ENCODE measurements around the gene RNF168. TPM values are rescaled to one million over a fixed set of nuclear protein-coding genes. Genes with fewer than 3 reads are reported as not detected.
A peak's percentile ranks its signal among the peaks of the same experiment; 100 is the strongest.

RNF168 gene
- total and polyA plus RNA-seq, 12 donors, result 6.4 to 32.8 (median 20.4) TPM

DNA sequence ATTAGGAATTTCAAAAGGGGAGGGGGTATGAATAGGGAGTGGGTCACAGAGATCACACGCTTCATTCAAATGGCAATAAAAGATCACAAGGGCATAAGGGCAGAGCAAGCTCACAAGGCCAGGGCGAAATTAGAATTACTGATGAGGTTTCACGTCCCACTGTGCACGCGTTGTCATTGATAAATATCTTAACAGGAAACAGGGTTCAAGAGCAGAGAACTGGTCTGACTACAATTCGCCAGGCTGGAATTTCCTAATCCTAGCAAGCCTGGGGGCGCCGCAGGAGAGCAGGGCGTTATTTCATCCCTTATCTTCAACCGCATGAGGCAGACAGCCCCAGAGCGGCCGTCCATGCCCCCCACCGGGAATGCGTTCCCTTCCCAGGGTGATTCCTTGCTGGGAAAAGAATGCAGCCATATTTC, 29.7 kb upstream of the RNF168 start:
- Histone ChIP-seq H3K27ac (no peak overlapping the region), H3K27me3 (peaks cover 0 to 10% (median 0%) of the 10 kb centered on the region in 7 donors), H3K9me3 (peaks cover 0 to 9% (median 0%) of the 10 kb centered on the region in 11 donors), H3K4me1 (peaks cover 0 to 10% (median 3%) of the 10 kb centered on the region in 9 donors), H3K4me3 (no peak overlapping the region), H3K36me3 (no peaks in the 10 kb centered on the region)
- DNase-seq (no peak), ATAC-seq (no peak)
- TF ChIP-seq, protein P1, sequence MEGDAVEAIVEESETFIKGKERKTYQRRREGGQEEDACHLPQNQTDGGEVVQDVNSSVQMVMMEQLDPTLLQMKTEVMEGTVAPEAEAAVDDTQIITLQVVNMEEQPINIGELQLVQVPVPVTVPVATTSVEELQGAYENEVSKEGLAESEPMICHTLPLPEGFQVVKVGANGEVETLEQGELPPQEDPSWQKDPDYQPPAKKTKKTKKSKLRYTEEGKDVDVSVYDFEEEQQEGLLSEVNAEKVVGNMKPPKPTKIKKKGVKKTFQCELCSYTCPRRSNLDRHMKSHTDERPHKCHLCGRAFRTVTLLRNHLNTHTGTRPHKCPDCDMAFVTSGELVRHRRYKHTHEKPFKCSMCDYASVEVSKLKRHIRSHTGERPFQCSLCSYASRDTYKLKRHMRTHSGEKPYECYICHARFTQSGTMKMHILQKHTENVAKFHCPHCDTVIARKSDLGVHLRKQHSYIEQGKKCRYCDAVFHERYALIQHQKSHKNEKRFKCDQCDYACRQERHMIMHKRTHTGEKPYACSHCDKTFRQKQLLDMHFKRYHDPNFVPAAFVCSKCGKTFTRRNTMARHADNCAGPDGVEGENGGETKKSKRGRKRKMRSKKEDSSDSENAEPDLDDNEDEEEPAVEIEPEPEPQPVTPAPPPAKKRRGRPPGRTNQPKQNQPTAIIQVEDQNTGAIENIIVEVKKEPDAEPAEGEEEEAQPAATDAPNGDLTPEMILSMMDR (IDR thresholded peaks at IDR 0.05), result no peak
- intact Hi-C loops (cut with DNase I), result loop anchor here in 6 of 10 donors (10.0 kb wide), 3 partner anchors 142 to 542 kb away; no protein-coding TSS in a partner anchor
- WGBS, 2 donors, result 21 to 26% methylated on average over 14 of the region's 14 CpGs

DNA sequence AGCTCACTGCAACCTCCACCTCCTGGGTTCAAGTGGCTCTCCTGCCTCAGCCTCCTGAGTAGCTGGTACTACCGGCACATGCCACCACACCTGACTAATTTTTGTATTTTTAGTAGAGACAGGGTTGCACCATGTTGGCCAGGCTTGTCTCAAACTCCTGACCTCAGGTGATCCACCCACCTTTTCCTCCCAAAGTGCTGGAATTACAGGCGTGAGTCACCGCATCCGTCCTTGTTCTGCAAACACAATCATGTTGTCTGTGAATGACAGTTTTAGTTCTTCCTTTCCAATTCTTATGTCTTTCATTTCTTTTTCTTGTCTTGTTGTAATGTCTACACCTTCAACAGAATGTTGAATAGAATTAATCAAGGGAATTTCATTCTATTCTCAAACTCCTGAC, 27.9 kb upstream of the RNF168 start:
- no peak overlapping the region for H3K27ac ChIP-seq
- H3K36me3 ChIP-seq, result no peaks in the 10 kb centered on the region
- peaks cover 0 to 9% (median 0%) of the 10 kb centered on the region in 11 donors for H3K9me3 ChIP-seq
- WGBS, 2 donors, result 81 to 90% methylated on average over 4 of the region's 4 CpGs
- DNase-seq, result no peak
- peaks cover 0 to 10% (median 0%) of the 10 kb centered on the region in 7 donors for H3K27me3 ChIP-seq
- H3K4me3 ChIP-seq, result no peak overlapping the region
- intact Hi-C loops (cut with DNase I), result loop anchor here in 6 of 10 donors (10.0 kb wide), 3 partner anchors 143 to 543 kb away; no protein-coding TSS in a partner anchor
- TF ChIP-seq, protein P1 (IDR thresholded peaks at IDR 0.05), result no peak
- no peak for ATAC-seq
- peaks cover 0 to 10% (median 3%) of the 10 kb centered on the region in 9 donors for H3K4me1 ChIP-seq

DNA sequence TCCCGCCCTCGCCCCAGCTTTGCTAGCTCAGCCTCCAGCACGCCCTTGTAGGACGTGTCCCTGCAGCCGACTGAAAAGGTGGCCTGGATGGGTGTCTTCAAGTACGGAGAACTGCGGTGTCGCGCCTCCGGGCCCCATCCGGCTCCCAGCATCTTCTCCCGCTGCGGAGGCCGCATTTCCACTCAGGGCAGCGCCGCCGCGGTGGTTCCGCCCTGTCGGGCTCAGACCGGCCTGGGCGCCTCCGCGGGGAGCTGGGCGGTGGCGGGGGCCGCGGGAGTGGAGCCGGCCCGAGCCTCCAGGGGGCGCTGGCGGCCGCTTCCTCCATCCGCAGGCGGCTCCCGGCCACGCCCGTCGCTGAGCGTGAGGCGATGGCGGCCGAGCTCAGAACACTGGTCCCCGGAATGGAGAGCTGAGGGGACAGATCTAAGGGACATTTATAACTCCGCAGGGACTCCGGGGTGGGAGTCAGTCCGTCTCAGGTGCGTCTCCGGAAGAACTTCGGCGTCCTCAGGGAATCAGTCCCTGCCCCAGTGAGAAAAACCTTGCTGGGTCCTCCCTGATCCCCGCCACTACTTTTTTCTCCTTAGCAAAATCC, 25.2 kb upstream of the RNF168 start:
- TF ChIP-seq, protein P1 (IDR thresholded peaks at IDR 0.05), result peak; percentile 37 to 92 (median 74)
- H3K9me3 ChIP-seq, result peaks cover 0 to 9% (median 0%) of the 10 kb centered on the region in 11 donors
- peak; percentile 32 to 83 for DNase-seq
- peaks cover 0 to 10% (median 3%) of the 10 kb centered on the region in 9 donors for H3K4me1 ChIP-seq
- 5% methylated on average over 50 to 52 of the region's 52 CpGs for WGBS, 2 donors
- H3K36me3 ChIP-seq, result no peaks in the 10 kb centered on the region
- H3K27me3 ChIP-seq, result peaks cover 0 to 10% (median 0%) of the 10 kb centered on the region in 7 donors
- ATAC-seq, result peak; percentile 87 to 99 (median 96)
- intact Hi-C loops (cut with DNase I), result loop anchor here in 2 of 10 donors (5.0 to 10.0 kb wide), 2 partner anchors 159 to 284 kb away; no protein-coding TSS in a partner anchor
- H3K4me3 ChIP-seq, result peak overlapping the region; percentile 21 to 60 (median 46)
- H3K27ac ChIP-seq, result peak overlapping the region in 3 of 10 donors; percentile 56 to 70 (median 57)

DNA sequence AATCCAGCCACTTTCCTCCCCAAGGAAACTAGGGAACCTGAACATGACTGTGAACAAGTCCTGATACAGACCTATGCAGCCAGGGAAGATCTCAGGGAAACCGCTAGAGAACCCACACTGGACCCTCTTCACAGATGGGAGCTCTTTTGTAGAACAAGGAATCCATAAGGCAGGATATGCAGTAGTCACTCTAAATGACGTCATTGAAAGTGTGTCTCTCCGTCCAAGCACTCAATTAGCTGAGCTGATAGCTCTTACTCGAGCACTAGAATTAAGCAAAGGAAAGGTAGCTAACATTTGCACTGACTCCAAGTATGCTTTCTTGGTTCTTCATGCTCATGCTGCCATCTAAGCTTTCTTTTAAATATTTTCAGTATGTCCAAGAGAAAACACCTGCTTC, 21.6 kb upstream of the RNF168 start:
- H3K27ac ChIP-seq, result no peak overlapping the region
- H3K36me3 ChIP-seq, result no peaks in the 10 kb centered on the region
- H3K9me3 ChIP-seq, result peaks cover 0 to 26% (median 5%) of the 10 kb centered on the region in 11 donors
- H3K27me3 ChIP-seq, result peaks cover 0 to 9% (median 0%) of the 10 kb centered on the region in 7 donors
- ATAC-seq, result no peak
- H3K4me1 ChIP-seq, result peaks cover 0 to 10% (median 3%) of the 10 kb centered on the region in 9 donors
- no peak for DNase-seq
- WGBS, 2 donors, result 72 to 81% methylated on average over 4 of the region's 4 CpGs
- TF ChIP-seq, protein P1 (IDR thresholded peaks at IDR 0.05), result no peak
- H3K4me3 ChIP-seq, result no peak overlapping the region
- intact Hi-C loops (cut with DNase I), result loop anchor here in 2 of 10 donors (5.0 to 10.0 kb wide), 2 partner anchors 162 to 280 kb away; no protein-coding TSS in a partner anchor
